Measurements from ENCODE around the gene SUSD6. TPM values are rescaled to one million over a fixed set of nuclear protein-coding genes. Genes with fewer than 3 reads are reported as not detected.

SUSD6 gene
- polyA plus RNA-seq, result 10 to 100 TPM in 2 of 3 donors, 1 to 10 TPM in 1; 9.1 to 24.4 (median 10.7) TPM

- 0 to 1% (median 0%) methylated on average over 78 to 105 of the region's 105 CpGs for WGBS, 3 donors
- H3K27ac ChIP-seq (ENCODE audit: low read depth, low read length), result peak within 1 kb of the TSS; percentile 98
Measured at GRCh38 chr14:69611172-69612013, at the start of gene SUSD6. SUSD6 (plus strand) TSS chr14:69611596; CDS start chr14:69658593, 46,997 bp downstream.

DNA sequence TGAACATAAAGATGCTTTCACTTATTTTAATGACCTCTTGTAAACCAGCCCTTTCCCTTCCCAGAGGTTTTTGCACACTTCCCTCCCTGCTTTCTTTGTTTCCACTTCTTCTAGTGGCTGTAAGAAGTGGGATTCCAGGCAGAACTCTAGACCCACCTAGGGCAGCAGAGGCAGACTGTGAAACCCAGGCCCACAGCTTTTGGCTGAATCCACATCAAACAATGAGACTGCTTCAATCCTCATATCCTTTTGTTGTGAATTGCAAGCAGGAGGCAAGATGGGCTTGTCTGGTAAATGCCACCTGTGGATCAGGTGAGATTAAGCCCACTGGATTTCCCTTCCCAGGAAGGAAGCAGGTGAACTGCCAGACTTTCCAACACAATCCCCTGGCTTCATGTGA is 49.5 kb upstream of the SUSD6 start:
- H3K27ac ChIP-seq (ENCODE audit: low read depth, low read length), result no peak overlapping the region

GRCh38 chr14:69567563-69567962 is 43.8 kb upstream of the SUSD6 start:
- H3K27ac ChIP-seq (ENCODE audit: low read depth, low read length), result no peak overlapping the region
- WGBS, 3 donors, result 75 to 84% (median 83%) methylated on average over 5 of the region's 5 CpGs

GRCh38 chr14:69569859-69570258 is 41.5 kb upstream of the SUSD6 start:
- WGBS, 3 donors, result 51 to 62% (median 54%) methylated on average over 2 of the region's 2 CpGs
- no peak overlapping the region for H3K27ac ChIP-seq (ENCODE audit: low read depth, low read length)

- H3K27ac ChIP-seq (ENCODE audit: low read depth, low read length), result no peak overlapping the region
- 83 to 84% (median 84%) methylated on average over 7 of the region's 7 CpGs for WGBS, 3 donors
Measured at GRCh38 chr14:69570836-69571330, 40.5 kb upstream of the SUSD6 start.

- WGBS, 3 donors, result 11 to 16% (median 12%) methylated on average over 58 to 62 of the region's 62 CpGs
- no peak overlapping the region for H3K27ac ChIP-seq (ENCODE audit: low read depth, low read length)
Measured at GRCh38 chr14:69571449-69572029, 39.9 kb upstream of the SUSD6 start.

DNA sequence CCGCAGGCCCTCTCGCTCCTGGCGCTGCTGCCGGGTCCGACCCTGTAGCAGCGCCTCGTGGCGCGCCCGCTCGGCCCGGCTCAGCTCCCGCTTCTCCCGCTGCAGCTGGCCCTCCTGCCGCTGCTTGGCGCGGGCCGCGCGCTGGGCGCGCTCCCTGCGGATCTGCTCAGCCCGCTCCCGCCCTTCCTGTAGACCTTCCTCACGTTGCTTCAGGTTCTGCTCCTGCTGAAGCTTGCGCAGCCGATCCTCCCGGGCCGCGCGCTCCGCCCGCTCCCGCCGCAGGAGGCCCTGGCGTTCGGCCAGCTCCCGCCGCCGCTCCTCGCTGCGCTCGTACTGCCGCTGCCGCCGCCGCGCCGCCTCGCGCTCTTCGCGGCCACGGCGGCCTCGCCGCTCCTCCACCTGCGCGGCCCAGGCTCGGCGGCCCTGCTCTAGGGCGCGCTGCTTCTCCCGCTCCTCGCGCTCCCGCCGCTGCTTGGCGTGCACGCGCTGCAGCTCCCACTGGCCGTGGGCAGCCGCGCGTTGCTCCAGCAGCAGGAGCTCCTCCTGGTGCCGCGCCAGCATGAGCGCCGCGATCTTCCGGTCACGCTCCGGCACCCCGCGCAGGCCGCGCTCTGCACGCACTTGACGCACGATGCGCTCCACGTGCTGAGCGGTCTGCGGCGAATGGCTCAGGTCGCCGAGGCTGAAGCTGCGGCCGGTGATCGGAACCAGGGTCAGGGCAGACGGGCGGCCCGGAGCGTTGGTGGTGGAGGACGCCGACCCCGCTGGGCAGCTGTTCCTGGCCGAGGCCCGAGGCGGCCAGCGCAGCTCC is 39.2 kb upstream of the SUSD6 start:
- no peak overlapping the region for H3K27ac ChIP-seq (ENCODE audit: low read depth, low read length)
- WGBS, 3 donors, result 4 to 10% (median 9%) methylated on average over 104 to 112 of the region's 112 CpGs

GRCh38 chr14:69572841-69573135 is 38.6 kb upstream of the SUSD6 start:
- no peak overlapping the region for H3K27ac ChIP-seq (ENCODE audit: low read depth, low read length)
- 11 to 48% (median 23%) methylated on average over 11 to 40 of the region's 40 CpGs for WGBS, 3 donors

- WGBS, 3 donors, result 12 to 36% (median 19%) methylated on average over 37 to 51 of the region's 51 CpGs
- H3K27ac ChIP-seq (ENCODE audit: low read depth, low read length), result no peak overlapping the region
Measured at GRCh38 chr14:69573205-69573830, 38.1 kb upstream of the SUSD6 start.

DNA sequence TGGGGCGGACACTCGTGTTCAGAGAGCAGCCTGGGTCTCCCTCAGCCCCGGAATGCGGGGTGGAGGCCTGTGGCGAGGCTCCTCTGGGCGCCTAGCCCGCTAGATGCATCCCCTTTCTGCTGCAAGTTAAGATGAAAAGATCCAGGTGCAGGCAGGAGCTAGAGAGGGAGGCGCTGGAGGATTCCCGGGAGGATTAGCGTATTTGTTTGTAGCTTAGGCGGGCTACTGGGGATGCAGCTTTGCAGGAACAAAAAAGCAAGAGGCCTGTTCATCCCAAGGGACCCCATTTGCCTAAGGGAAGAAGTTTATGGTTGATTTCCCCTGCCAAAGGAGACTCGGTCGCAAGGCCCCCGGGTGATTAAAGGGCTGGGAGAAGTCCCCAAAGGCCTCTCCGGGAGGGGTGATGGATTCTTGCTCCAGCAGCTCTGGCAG is 37.5 kb upstream of the SUSD6 start:
- H3K27ac ChIP-seq (ENCODE audit: low read depth, low read length), result no peak overlapping the region
- WGBS, 3 donors, result 2 to 10% (median 4%) methylated on average over 15 of the region's 15 CpGs

- 1% methylated on average over 51 to 52 of the region's 52 CpGs for WGBS, 3 donors
- no peak within 1 kb of the TSS for H3K27ac ChIP-seq (ENCODE audit: low read depth, low read length)
Measured at GRCh38 chr14:69574263-69574953, 37.0 kb upstream of the SUSD6 start, which contains the start of gene CCDC177. CCDC177 (minus strand) TSS chr14:69574871; CDS start chr14:69573622, 1,249 bp downstream.

DNA sequence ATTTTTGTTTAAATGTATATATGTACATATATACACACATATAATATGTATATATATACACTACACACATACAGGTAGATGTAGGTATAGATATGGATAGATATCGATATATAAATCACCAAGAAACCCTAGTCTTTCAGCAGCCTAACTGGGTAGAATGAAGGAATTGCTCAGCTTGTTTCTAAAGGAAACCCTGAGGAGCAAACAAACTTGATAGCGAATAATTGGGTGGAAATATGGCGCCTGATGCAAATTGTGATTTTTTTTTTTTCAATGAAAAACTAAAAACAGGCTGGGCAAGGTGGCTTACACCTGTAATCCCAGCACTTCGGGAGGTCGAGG is 36.5 kb upstream of the SUSD6 start:
- WGBS, 3 donors, result 45 to 52% (median 51%) methylated on average over 5 of the region's 5 CpGs

GRCh38 chr14:69579476-69579875 is 31.9 kb upstream of the SUSD6 start:
- WGBS, 3 donors, result 76 to 92% (median 87%) methylated on average over 2 of the region's 2 CpGs

More for the DNA sequence above, 36.5 kb upstream of the SUSD6 start:
- no peak overlapping the region for H3K27ac ChIP-seq (ENCODE audit: low read depth, low read length)

DNA sequence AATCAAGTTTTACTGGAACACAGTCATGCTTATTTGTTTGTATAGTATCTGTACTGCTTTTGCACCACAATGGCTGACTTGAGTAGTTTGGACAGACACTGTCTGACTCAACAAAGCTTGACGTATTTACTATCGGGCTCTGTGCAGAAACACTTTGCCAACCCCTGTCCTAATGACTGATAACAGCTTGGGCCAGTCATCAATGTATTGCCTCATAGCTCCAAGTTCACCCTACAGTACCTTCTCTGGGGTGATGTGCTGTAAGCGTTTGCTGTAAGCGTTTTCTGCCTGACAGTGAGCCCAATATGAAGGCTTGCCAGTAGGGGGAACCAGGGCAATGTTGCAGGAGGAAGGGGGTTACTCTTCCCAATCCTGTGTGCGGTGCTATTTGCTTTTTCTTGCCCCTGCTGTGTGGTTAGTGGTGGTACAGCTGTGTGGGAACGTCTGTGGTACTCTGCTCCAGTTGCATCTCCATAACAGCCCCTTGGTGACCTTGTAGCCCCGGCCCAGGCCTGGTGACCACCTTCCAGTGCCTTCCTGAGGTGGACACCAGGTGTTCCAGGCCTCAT is 31.3 kb upstream of the SUSD6 start:
- 29 to 41% (median 40%) methylated on average over 7 of the region's 7 CpGs for WGBS, 3 donors
- no peak overlapping the region for H3K27ac ChIP-seq (ENCODE audit: low read depth, low read length)

More at GRCh38 chr14:69579476-69579875, 31.9 kb upstream of the SUSD6 start:
- H3K27ac ChIP-seq (ENCODE audit: low read depth, low read length), result no peak overlapping the region

- no peak overlapping the region for H3K27ac ChIP-seq (ENCODE audit: low read depth, low read length)
- WGBS, 3 donors, result 88 to 89% (median 88%) methylated on average over 7 of the region's 7 CpGs
Measured at GRCh38 chr14:69581316-69581935, 30.0 kb upstream of the SUSD6 start.

GRCh38 chr14:69582212-69582611 is 29.2 kb upstream of the SUSD6 start:
- 93 to 100% (median 95%) methylated on average over 1 of the region's 1 CpG for WGBS, 3 donors
- no peak overlapping the region for H3K27ac ChIP-seq (ENCODE audit: low read depth, low read length)

GRCh38 chr14:69582829-69583228 is 28.6 kb upstream of the SUSD6 start:
- H3K27ac ChIP-seq (ENCODE audit: low read depth, low read length), result no peak overlapping the region
- WGBS, 3 donors, result 86 to 90% (median 87%) methylated on average over 4 of the region's 4 CpGs
